Measurements from ENCODE around the gene EIF3A.

GRCh38 chr10:119020627-119020946, 60.0 kb downstream of the EIF3A start:
- TF ChIP-seq CTCF (IDR thresholded peaks at IDR 0.05; ENCODE audit: insufficient read depth, low read depth, low read length) (no peak), EZH2 (IDR thresholded peaks at IDR 0.05; ENCODE audit: insufficient read depth, low read length) (no peak)

All from astrocyte (in vitro differentiated cells and primary cell).